8988T (cell line): Measurements from ENCODE around the gene MGAT4A.
A peak's percentile ranks its signal among the peaks of the same experiment; 100 is the strongest.

Experiments used
- DNase-seq: peaks from one replicate; pipeline ENCODE4 v3.0.0; 2011

Gene MGAT4A

DNA sequence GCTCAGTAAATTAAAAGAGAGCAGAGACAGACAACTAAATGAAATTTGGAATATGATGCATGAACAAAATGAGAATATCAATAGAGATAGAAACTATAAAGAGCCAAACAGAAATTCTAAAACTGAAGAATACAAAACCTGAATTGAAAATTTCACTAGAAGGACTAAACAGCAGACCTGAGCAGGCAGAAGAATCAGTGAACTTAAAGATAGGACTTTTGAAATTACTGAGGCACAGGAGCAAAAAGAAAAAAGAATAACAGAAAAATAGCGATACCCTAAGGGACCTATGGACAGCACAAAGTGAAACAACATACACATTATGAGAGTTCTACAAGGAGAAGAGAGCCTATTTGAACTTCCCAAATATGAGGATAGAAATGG is 80.9 kb downstream of the MGAT4A start:
- no peak for DNase-seq

DNA sequence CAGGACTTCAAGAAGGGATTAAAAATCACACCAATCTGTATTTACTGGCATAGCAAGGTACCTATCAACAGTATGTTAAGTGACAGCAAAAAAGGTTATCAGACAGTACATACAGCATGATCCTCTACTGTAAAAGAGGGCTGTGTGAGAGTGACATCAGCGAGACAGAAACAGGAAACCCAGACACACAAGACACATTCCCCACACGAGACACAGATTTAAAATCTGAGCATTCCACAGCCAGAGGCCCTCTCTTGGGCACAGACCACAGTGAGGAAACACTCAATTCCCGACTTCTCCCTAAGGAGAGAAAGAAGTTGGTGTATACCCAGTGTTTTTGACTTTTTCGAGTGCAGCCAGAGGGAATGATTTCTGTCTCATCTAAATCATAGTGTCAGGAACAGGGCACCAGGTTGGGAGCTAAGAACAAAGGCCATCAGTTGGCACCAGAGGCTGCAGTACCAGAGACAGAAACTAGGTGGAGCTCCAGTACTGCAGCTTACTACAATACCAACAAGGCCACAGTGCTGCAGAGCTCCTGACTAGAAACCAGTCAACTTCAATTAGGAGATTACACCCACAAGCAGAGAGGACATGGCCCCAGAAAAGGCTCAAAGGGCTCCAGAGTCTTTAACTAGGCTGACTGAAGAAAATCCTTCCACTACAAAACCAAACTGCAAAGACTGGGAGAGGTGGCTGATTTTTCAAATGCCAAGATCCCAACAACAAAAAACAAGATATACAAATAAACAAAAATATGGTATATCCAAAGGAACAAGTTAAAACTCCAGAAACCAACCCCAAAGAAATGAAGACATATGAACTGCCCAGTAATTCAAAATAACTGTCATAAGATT is 81.6 kb downstream of the MGAT4A start:
- no peak for DNase-seq

DNA sequence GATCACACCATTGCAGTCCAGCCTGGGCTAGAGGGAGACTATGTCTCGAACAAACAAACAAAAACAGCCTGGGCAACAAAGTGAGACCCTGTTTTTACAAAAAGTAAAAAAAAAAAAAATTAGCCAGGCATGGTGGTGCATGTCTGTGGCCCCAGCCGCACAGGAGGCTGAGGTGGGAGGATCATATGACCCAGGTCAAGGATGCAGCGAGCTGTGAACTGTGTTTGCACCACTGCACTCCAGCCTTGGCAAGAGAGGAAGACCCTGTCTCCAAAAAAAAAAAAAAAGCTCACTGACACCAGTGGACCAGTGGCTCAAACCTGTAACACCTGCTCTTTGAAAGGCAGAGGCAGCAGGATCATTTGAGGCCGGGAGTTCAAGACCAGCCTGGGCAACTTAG is 82.5 kb downstream of the MGAT4A start:
- DNase-seq = no peak

DNA sequence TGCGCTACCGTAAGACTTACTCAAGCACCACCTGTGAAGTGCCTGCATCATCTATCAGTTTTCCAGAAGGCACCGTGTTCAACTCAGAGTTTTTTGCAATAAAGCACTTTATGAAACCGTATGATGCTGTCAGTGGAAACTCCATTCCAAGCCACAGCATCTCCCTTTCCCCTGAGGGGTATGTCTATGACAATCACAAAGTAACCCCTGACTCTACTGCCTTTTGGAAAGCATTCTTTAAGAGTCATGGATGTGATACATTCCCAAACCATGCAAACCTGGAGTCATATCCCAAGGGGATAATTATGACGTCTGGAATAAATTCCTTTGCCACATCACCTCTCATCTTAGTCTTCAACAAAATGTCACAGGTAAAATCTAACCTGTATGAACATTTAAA is 83.3 kb downstream of the MGAT4A start:
- DNase-seq = no peak

DNA sequence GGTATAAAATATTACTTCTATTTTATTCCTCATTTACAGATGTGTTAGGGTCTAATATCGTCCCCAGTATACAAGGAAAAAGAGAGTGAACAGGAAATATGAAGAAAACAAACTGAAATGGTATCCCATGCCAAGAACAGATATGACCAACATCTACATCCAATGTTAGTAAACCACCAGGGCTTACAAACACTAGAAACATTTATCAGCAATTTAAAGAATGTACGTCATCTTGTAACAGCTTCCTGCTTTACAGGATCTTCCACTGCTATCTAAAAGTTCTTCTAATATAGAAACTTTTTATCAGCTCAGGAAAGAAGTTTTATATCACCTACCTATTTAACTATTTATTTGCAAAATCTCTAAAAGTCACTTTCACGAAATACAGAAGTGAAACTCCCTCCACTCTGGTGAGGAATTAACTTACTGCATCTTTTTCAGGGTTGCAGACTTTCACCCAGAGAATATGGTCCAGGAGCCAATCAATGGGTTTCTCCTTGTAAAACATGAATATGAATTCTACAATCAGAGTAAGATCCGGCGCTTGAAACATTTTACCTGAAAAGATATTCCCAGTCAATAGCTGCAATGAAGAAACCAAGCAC is 87.3 kb downstream of the MGAT4A start:
- no peak for DNase-seq

DNA sequence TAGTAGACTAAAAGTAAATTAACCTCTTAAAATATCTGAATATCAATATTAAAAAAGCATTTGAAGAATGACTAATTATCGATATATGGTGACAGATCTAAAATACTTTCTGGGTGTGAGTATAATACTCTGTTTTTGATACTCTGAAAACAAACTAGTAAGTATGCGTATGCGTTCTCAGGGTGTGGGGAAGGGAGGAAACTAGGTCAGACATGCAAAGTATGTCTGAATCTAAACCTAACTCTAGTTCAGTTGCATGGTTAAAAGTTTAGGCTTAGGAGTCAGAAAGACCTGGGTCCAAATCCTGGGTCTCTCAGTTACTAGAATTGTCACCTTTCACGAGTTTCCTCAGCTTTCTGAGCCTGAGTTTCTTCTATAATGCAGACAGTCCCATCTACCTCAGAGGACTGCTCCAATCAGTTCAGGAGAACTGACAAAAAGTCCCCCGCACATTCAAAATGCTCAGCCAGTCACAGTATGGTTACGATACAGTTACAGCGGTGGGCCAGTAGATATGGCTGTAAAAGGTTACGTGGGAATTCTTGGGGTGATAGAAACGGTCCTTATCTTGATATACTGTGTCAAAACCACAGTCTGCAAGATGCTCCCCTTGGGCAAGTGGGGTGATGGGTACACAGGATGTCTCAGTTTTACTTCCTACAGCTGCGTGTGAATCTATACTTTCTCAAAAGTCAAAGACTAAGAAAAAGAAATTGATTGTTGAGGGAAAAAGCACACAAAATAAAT is 93.4 kb downstream of the MGAT4A start:
- DNase-seq = no peak

DNA sequence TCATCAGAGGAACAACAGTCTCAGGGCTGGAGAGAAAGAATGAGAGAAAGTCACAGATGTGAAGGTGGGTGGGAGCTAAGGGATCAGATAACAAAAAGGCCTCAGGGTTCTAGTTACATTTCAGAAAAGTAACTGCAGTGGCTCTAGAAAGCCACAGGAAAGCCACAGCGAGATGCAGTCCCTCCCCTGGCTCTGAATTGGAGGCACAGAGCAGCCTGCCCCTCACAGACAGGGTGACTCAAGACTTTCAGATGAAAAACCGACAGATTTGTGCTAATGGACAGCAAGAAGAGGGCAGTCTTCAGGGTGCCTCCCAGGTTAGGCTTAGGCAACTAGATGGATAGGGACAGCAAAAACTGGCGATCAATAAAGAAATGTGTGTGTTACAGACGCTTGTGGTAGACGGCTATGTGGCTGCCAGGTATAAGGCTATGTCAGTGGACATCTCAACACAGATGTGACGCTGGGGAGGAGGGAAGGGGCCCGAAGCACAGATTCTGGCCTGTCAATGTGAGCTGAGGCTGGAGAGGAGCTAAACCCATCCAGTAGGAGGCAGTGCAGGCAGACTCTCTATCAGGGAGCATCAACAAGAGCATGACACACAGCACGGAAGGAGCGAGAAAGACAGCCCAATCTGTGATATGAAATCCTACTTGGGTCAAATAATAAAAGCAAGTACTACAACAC is 96.4 kb downstream of the MGAT4A start:
- no peak for DNase-seq

DNA sequence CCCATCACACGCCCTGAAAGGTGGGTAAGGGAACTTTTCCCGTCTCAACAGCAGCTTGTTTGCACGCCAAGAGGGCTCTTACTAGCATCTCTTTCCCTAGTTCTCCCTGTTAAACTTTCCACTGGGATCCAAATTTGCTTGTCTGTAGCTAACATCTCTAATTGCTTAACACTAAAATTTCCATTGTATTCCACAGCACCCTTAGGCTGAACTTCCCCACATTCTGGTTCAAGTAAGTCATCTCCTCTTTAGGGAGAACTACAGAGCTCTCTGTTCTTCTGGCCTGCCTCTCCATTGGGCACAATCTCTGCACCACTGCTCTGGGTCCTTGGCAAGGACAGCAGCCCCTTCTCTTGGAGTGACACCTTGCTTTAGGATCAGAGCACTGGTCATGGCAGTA is 98.6 kb downstream of the MGAT4A start:
- DNase-seq = no peak

DNA sequence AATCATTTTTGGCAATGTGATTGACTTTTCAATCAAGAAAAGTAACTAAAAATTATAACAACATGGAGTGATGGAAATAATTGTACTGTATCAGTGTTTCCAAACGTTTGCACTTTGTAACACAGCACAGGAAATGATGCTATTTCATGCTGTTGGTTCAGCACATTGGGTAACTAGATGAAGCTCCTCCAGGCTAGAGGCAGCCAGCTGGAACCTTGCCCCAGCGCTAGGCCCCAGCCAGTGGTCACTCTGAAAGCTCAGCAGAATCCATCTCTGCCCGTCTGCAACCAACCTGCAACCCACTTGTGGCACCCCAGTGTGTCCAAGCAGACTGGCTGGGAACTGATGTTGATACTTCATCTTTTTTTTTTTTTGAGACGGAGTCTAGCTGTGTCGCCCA is 107.3 kb downstream of the MGAT4A start:
- DNase-seq = no peak

DNA sequence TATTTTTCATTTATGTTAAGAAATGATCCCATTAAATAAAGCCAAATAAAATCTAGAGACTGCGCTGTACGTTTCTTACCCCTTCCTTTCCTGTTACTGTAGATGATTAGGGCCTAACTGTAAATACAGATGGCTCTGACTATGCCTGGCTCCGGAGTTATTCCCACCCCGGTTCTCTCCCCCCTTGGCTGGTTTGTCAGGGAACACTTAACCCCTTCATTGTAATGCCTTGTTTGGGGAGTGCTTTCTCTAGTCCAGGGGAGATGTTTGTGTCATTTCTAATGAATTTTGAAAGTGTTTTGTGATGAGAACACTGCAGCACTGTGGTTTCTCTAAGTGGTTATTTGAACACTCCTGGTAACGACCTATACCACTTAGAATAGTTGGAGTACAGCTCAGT is 113.8 kb downstream of the MGAT4A start:
- DNase-seq = no peak

DNA sequence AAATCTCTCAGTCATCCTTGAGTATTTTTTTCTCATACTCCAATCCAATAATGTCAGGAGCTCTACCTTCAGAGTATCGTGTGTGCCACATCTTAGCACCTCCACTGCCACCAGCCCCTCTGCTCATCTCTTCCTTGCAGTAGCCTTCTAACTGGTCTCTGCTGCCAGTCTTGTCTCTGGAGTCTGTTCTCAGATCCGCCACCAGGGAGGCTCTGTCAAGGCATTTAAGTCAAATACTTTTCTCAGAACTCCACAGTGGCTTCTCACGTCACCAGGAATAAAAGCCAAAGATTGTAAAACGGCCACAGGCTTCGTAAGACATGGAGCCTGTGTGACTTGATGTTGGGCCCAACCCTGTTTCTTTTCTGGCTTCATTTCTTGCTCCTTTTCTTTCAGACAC is 115.5 kb downstream of the MGAT4A start:
- no peak for DNase-seq

DNA sequence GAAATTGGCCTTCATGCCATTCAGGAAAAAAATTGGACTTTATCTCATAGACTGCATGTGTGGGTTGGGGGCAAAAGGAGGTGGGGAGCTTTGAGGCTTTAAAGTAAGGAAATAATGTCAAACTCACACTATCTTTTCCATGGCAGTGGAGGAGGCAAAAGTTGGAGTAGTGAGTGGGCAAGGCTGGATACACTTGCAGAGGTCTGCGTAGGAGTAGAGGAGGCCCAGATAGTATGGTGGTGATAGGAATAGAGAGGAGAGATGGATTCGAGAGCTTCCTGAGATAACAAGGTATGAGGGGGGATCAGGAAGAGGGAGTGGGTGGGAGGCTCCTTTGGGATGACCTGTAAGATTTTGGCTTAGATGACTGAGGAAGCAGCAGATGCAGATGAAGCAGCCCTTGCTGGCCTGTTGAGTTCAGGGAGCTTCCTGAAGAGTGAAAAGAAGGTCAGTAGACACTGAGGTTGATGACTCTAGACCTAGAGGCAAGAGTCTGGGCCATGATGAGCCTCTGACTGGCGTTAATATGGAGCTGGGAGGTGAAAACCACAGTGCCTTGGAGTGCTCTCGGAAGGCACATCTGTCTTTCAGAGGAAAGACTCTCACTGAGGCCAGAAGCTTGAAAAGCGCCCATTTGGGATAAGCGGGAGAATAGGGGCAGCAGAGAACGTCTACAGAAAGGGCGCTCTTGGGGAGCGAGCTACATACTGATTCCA is 116.8 kb downstream of the MGAT4A start:
- DNase-seq = no peak

DNA sequence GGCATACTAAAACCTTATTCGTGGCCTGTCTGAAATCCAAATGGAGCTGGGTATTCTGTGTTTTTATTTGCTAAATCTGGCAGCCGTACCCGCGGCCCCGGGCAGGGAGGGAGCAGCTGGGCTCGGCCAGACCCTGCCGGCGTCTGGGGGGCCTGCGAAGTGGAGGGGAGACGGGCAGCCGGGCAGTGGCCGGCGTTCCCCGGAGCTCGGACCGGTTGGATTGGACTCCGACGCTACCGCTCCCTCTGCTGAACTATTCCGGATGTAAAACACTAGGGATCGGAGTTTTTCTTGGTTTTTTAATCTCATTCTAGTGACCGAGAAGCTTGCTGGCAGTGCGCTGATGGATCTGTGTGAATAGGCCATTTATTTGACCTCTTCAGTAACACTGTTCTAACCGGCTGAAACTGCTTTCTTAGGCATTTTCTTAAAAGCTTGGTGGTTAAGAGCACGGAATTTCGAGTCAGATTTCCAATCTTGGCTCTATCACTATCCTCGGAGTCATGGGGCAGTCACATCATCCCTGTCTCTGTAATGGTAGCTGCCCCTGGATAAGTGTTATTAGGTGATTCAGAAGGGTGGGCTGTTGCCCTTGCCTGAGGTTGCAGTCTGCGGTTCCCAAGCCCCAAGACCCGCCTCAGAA is 121.8 kb downstream of the MGAT4A start:
- DNase-seq = no peak

DNA sequence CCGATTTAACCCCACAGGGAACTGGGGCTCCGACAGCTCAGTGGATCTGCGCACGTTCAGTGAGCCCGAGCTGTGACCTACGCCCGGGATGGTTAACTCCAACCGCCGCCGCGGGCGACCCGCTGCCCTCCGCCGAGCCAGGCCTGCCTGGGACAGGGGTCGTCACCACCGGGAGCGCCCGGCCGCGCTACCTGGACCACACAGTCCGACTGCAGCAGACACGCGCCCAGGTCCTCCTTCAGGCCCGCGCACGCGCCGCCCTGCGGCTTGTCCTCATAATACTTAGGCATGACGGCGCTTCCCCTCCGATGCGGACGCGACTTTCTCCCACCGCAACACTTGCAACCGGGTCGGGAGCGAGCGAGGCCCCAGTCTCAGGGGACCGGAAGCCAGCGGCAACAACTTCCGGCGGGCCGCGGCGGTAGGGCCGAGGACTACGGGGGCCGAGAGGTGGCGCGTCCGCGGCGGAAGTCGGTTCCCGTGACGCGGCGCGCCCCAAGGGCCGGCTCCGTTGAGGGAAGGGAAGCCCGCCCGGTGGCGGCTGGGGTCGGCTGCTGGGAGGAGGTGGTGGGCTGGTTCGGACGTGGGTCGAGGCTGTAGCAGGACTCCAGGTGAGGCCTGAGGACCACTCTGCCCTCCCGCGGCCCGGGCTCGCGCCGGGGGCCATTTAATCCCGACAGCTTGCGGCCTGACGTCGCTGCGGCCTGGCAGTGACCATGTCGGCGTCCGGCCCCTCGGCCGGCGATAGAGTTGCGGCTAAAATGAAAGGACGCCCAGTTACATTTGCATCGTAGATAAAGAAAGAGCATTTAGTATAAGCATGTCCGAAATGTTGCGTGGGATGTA is 122.6 kb downstream of the MGAT4A start, which contains the start of the genes COA5 and UNC50:
TSS of gene COA5 (minus strand) at position 397 of the 846 bp plus-strand sequence. CDS start at position 290, 107 bp downstream.
TSS of gene UNC50 (plus strand) at position 474 of the 846 bp plus-strand sequence. CDS start 1,171 bp downstream, outside the sequence.
- peak; percentile 92 for DNase-seq

DNA sequence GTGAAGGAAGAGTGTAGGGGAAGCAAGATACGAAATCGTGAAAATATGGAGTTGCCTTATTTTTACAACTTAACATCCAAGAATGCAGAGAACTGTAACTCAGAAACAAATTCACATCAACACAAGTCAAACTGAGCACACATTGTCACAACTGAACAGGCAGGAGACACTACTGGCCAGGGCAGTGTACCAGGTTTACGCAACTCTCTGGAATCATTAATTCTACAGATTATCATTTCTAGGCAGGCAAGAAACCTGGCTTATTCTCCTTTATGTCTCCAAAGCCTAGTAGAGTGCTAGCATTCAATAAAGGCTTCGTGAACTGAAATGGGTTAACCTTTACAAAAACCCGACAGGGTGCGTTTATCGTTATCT is 123.2 kb downstream of the MGAT4A start:
- DNase-seq = no peak

DNA sequence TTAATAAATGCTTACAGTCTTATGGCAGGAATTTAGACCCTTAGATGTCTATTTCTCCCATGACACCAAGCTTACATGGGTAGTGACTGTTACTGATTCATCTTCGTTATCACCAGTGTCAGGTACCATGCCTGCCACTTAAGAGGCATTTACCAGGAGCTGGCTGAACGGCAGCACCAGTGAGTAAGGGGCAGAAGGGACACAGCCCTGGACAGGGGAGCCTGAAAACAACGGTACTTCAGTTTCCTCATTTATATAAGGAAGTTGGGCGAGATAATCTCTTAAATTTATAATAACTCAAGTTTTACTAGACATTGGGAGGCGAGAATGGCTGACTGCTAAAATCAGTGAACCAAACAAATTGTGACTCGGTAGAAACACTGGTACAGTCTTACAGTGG is 123.8 kb downstream of the MGAT4A start:
- DNase-seq = no peak

DNA sequence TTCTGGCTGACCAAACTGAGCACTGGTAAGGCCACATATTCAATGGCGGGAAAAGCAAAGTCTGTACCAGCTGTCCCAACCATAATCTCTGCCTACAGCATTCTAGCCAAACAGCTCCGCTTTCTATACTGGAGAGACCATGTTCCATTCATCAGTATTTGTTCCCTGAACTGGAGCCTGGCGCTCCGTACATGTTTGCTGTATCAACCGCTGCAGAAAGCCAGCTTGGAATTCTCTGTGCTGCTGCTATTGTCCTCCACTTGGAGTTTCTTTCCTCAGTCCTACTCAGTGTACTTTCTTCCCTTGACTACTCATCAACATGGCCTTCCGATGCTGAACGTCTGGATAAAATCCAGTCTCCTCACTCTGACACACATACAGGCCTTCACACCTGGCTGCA is 124.5 kb downstream of the MGAT4A start:
- DNase-seq = no peak

DNA sequence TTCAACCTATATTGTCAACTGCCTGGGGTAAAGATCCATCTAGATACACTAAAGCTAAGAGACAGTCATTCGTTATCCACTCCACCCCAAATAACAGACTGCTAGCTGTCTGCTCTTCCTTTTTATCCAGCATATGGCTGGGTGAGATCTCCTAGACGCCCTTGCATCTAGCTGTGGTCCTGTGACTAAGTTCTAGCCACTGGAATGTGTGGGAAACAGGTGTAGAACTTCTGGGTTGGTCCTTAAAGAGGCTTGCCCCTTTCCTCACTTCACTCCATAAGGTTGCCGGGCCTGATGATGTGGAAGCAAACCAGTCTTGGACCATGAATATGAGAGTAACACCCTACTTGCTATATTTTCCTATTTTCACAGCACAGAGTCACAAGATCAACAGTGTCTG is 125.9 kb downstream of the MGAT4A start:
- no peak for DNase-seq

DNA sequence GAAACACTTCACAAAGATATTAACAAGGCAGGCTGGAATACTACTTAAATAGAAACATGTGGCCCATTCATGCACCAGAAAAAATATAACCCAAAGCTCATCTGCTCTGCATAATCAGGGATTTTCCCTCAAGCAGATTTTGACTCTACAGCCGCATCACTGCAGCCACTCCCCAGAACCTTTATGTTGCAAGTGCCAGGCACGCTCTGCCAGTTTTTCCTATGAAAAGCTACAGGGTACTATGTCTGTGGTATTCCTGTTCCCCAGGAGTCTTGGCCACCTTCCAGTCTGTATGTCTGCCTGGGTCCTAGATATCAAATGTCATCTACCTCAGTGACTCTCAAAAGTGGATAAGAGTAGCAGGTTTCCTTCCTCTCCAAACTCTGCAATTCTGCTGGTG is 126.4 kb downstream of the MGAT4A start:
- no peak for DNase-seq

DNA sequence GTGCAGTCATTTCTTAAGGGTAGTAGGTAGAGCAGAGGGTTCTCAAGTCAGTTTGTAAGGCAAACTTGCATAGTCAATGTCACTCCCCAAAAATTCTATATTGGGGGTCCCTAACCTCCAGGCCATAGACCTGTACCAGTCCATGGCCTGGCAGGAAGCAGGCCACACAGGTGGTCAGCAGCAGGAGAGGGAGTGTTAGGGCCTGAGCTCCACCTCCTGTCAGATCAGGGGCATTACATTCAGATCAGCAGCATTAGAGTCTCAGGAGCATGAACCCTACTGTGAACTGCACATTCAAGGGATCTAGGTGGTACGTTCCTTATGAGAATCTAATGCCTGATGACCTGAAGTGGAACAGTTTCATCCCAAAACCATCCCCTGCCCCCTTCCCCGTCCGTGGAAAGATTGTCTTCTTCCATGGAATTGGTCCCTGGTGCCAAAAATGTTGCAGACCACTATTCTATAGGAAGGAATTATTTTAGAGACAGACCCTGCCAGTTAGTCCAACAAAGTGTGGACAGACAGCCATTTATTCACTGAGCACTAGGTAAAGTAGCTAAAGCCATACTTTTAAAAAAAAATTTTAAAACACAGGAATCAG is 129.3 kb downstream of the MGAT4A start:
- DNase-seq = no peak
